SK-N-MC (cell line): ENCODE measurements around the gene ZC3H12C.

Experiments
- EZH2 ChIP-seq: fragments of 200-600 bp; sonication (generic); IDR thresholded peaks from one replicate; pipeline ENCODE4 v1.6.1; 2017; ENCODE audit warnings: antibody characterized with exemption
- POLR2AphosphoS5 ChIP-seq: IDR thresholded peaks from 2 replicates; pipeline ENCODE4 v1.6.1; 2012; ENCODE audit warnings: mild to moderate bottlenecking, low read depth, low read length, borderline replicate concordance

GRCh38 chr11:110179064-110179463 lies 85.9 kb downstream of the ZC3H12C start:
- TF ChIP-seq POLR2AphosphoS5, result no peak
- no peak for TF ChIP-seq EZH2
